Omental fat pad (tissue), 4 donors: ENCODE results near the gene SRF. TPM values are rescaled to one million over a fixed set of nuclear protein-coding genes. Genes with fewer than 3 reads are reported as not detected.

ENCODE experiments used
- ATAC-seq: fragments of 150-250 bp; one replicate; pipeline ENCODE4 v1.9.1; 2016; ENCODE audit warnings: mild to moderate bottlenecking, moderate library complexity; ENCODE audit not compliant: low FRiP score
- DNase-seq: peaks from one replicate; pipeline ENCODE4 v3.0.0-alpha.2; 2019; ENCODE audit warnings: low spot score
- total RNA-seq, 4 donors: library from RNA; depleted of rRNA; stranded (reverse); fragments of >200 nt; gene quantifications; one replicate each; pipeline ENCODE4 v1.1.0, GENCODE V29; 2016
- TF ChIP-seq, protein P1 (sequence below), 3 donors: fragments of 450-650 bp; IDR thresholded peaks; one replicate each; pipeline ENCODE4 v1.5.1; 2016 to 2017; ENCODE audit warnings: antibody characterized with exemption in 3 of 3, mild to moderate bottlenecking in 3 of 3, moderate library complexity in 2 of 3

SRF gene
- total RNA-seq, 4 donors from 2014 or later: 21.5 to 37.8 (median 24.4) TPM

DNA sequence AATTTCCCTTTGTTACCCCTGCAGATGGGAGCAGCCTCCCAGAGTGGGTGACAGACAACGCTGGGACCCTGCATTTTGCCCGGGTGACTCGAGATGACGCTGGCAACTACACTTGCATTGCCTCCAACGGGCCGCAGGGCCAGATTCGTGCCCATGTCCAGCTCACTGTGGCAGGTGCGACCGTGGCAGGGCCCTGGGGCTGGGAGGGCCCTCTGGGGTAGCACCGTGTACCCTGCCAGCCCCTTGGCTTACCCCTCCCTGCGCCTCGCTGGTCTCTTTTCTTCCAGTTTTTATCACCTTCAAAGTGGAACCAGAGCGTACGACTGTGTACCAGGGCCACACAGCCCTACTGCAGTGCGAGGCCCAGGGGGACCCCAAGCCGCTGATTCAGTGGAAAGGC, 29.4 kb upstream of the SRF start:
- TF ChIP-seq, protein P1, sequence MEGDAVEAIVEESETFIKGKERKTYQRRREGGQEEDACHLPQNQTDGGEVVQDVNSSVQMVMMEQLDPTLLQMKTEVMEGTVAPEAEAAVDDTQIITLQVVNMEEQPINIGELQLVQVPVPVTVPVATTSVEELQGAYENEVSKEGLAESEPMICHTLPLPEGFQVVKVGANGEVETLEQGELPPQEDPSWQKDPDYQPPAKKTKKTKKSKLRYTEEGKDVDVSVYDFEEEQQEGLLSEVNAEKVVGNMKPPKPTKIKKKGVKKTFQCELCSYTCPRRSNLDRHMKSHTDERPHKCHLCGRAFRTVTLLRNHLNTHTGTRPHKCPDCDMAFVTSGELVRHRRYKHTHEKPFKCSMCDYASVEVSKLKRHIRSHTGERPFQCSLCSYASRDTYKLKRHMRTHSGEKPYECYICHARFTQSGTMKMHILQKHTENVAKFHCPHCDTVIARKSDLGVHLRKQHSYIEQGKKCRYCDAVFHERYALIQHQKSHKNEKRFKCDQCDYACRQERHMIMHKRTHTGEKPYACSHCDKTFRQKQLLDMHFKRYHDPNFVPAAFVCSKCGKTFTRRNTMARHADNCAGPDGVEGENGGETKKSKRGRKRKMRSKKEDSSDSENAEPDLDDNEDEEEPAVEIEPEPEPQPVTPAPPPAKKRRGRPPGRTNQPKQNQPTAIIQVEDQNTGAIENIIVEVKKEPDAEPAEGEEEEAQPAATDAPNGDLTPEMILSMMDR (IDR thresholded peaks at IDR 0.05): no peak
- ATAC-seq: no peak
- DNase-seq: no peak

DNA sequence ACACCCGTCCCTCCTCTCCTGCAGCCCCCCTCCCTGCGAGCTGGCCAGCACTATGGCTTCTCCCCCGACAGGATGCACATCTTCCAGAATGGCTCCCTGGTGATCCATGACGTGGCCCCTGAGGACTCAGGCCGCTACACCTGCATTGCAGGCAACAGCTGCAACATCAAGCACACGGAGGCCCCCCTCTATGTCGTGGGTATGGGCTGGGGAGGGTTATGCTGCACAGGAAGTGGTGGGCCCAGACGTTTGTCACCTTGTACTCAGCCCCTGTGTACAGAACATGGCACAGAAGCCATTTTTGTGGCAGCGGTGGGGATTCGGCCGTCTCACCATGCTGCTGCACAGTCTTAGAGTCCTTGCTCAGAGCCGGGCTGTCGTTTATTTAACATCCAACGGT, 29.0 kb upstream of the SRF start:
- no peak for DNase-seq
- ATAC-seq: no peak

DNA sequence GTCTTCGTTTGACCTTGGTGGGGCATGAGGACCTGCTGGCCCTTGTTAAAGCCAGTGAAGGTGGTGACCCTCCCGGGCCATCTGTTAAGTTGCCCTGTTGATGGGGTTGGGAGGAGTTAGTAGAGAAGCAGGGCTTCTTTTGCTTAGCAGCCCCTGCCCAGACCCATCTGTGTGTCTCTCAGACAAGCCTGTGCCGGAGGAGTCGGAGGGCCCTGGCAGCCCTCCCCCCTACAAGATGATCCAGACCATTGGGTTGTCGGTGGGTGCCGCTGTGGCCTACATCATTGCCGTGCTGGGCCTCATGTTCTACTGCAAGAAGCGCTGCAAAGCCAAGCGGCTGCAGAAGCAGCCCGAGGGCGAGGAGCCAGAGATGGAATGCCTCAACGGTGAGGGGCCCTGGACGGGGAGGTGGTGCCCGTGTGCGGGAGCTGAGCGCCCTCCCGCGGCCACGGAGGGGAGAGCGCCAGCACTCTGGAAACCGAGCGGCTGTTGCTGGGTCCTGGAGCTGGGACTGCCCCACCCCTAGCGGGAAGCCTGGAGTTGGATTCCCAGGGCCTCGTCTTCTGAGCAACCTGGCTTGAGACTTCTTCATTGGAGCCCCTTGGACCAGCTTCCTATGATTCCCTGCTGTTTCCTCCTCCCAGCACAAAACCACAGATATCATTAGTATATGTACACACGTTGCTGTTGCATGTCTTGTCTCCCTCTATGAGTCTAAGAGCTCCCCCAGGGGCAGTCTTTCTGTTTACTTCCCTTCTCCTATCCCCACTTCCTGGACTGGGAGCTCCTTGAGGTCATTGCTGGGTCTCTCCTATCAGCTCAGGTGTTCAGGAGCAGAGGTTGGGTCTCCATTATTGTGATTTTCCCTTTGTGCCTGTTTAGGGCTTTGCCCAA, 27.6 kb upstream of the SRF start:
- DNase-seq (peak; percentile 42), ATAC-seq (peak; percentile 93)
- TF ChIP-seq, protein P1 (IDR thresholded peaks at IDR 0.05): peak in 1 of 3 donors; percentile 83

More for the DNA sequence above, 29.0 kb upstream of the SRF start:
- TF ChIP-seq, protein P1 (IDR thresholded peaks at IDR 0.05): no peak

DNA sequence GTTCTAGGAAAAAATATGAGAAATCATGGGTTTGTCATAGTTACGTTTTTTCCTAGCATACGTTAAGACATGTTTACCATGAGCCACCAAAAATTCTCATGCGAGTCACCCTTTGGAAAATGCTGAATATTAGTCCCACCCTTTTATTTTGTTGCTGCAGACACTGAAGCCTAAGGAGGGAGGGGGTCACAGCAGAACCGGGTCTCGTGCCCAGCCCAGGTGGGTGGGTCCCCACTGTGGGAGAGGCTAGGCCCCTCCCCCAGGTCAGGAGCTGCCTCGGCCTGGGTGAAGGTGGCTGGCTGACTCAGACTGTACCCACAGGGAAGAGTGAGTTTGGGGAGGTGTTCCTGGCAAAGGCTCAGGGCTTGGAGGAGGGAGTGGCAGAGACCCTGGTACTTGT, 26.2 kb upstream of the SRF start:
- TF ChIP-seq, protein P1 (IDR thresholded peaks at IDR 0.05): no peak
- ATAC-seq (peak; percentile 33), DNase-seq (no peak)

DNA sequence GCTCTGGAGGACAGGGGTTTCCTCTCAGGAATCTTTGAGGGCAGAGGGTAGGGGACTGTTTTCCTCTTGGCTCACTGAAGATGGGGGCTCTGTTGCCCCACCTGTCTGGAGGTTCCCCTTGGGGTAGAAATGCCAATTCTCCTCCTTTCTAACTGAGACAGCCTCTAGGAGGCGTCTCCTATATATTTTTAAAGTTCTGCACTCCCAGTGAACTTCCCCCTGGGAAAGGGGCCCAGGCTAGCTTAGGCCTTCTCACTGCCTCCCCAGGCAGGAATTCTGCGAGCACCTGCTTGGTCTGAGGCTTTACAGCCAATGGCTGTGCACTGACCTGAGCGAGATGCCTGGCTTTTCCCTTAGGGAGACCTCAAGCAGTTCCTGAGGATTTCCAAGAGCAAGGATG, 24.8 kb upstream of the SRF start:
- TF ChIP-seq, protein P1 (IDR thresholded peaks at IDR 0.05): no peak
- no peak for ATAC-seq

DNA sequence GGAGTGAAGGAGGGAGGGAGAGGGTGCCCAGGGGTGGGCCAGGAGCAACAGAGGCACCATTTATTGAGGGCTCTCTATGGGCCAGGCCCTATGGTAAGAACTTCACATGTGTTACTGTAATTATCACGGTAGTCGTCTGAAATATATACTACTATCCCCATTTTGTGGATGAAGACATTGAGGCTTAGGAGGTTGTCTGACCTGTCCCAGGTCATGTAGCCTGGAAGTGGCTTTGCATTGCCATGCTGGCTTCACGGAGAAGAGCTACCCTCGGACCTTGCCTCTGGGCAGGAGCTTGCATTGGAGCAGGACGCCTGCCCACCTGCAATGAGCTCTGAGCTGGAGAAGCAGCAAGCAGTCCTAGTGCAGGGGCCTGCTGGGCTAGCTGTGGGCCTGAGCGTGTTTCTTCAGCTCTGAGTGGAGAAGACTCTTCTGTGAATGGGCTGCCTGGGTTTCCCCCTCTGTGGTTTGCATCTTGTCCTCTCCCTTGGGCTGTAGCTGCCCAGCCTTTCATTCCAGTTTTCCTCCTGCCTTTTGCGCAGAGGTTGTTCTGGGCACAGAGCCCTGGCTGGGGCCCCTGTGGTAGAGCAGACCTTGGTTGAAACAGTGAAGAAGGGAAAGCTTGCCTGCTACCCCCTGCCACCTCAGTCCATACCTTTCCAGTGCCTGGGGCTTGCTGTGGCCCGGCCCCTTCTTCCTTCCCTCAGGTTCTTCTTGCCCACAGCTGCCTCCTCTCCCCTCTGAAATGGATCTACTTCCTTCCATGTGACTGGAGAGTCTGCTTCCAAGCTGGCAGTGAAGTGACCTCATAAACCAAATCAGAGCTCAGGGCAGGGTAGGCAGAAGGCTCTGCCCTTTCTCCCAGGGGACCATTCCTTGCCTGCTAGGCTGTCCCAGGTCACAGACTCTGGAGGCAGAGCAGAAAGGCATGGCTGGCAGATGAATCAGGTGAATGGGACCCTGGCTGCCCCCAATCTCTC, 24.1 kb upstream of the SRF start:
- DNase-seq (no peak), ATAC-seq (no peak)
- TF ChIP-seq, protein P1 (IDR thresholded peaks at IDR 0.05): no peak

More for the DNA sequence above, 24.8 kb upstream of the SRF start:
- no peak for DNase-seq
